ENCODE measurements around the gene SLC6A13. TPM values are rescaled to one million over a fixed set of nuclear protein-coding genes. Genes with fewer than 3 reads are reported as not detected.

Gene SLC6A13
- total and polyA plus RNA-seq, 2 of the 13 experiments (the other 11 are each of a cell fraction or from before 2014, with no cell fraction given), result 0.05 to 0.15 TPM

- TF ChIP-seq ATRX (CRISPR knock-in tag; IDR thresholded peaks at IDR 0.05; ENCODE audit: borderline replicate concordance) (no peak), MXI1 (IDR thresholded peaks at IDR 0.05; ENCODE audit: borderline replicate concordance, low read depth, low read length) (no peak), BRF2 (CRISPR knock-in tag; IDR thresholded peaks at IDR 0.05) (no peak), RNF219 (CRISPR knock-in tag; IDR thresholded peaks at IDR 0.05) (no peak), ZNF460 (CRISPR knock-in tag; IDR thresholded peaks at IDR 0.05; ENCODE audit: borderline replicate concordance) (no peak), ZNF580 (CRISPR knock-in tag; IDR thresholded peaks at IDR 0.05; ENCODE audit: borderline replicate concordance, low read depth) (no peak)
- ChIA-PET CTCF (ENCODE audit: low intra/inter-chr PET ratio, low total read pairs) (no interaction called here), POLR2A (no interaction called here)
- intact Hi-C loops (cut with micrococcal nuclease; ENCODE audit: unreplicated experiment) (no loop called here), in situ Hi-C loops (cut with HindIII; ENCODE audit: extremely low pct_ligation_motif_present, low pct_unique_long_range_greater_than_20kb) (no loop called here)
- BruUV-seq (replicated peaks), result no TSS peak
- no peak overlapping the region for H3K4me2 ChIP-seq (ENCODE audit: low read depth, low read length)
- no peak overlapping the region for H3K27ac ChIP-seq (ENCODE audit: extremely low read length, insufficient read depth, low read length)
- DNase-seq (ENCODE audit: low spot score) (no peak), ATAC-seq (no peak), FAIRE-seq (no peak)
- H3K79me2 ChIP-seq (ENCODE audit: insufficient read depth, low read length), result no peaks in the 10 kb centered on the region
- peaks cover 16% of the 10 kb centered on the region for H3K4me1 ChIP-seq (ENCODE audit: insufficient read depth, low read length)
- no peaks in the 10 kb centered on the region for H3K36me3 ChIP-seq (replicated peaks in 1 of 2; ENCODE audit: control insufficient read depth in 1 of 2, insufficient read depth in 2 of 2, low read length in 2 of 2)
- no peak overlapping the region for H3K9ac ChIP-seq (ENCODE audit: insufficient read depth, low read depth, low read length)
- 93% methylated on average over 9 of the region's 11 CpGs for WGBS (ENCODE audit: low lambda C conversion rate)
- no peak overlapping the region for H2AFZ ChIP-seq (ENCODE audit: low read length)
- no peak overlapping the region for H3K4me3 ChIP-seq (replicated peaks in 1 of 3; ENCODE audit: insufficient read depth in 1 of 3, low read depth in 2 of 3, low read length in 3 of 3)
- no peaks in the 10 kb centered on the region for H3K27me3 ChIP-seq (ENCODE audit: control insufficient read depth in 1 of 2, insufficient read depth in 2 of 2, low read length in 2 of 2)
- H3K9me3 ChIP-seq (ENCODE audit: low read length), result no peaks in the 10 kb centered on the region
- no peaks in the 10 kb centered on the region for H4K20me1 ChIP-seq (ENCODE audit: insufficient read depth, low read length)
Measured at GRCh38 chr12:204261-204678, 58.4 kb downstream of the SLC6A13 start.
